Endothelial cell of umbilical vein (primary cell): ENCODE results near the gene SERPINI1.

Source experiments
- MYC ChIP-seq: IDR thresholded peaks from one replicate; pipeline ENCODE4 v1.6.1; 2011; ENCODE audit warnings: mild to moderate bottlenecking, low read depth, low read length
- POLR2A ChIP-seq: IDR thresholded peaks from 2 replicates; pipeline ENCODE4 v1.6.1; 2012; ENCODE audit warnings: low read depth, mild to moderate bottlenecking, control low read depth, low read length
- TF ChIP-seq, protein P1 (sequence below): IDR thresholded peaks from 2 replicates; pipeline ENCODE4 v1.6.1; 2011; ENCODE audit not compliant: insufficient read depth, insufficient read length
- TF ChIP-seq, protein P2 (sequence below), 2 donors: IDR thresholded peaks; 1 replicate in 1 of 2; 2 replicates in 1 of 2; pipeline ENCODE4 v1.5.1; 2011; ENCODE audit warnings: low read length in 2 of 2, mild to moderate bottlenecking in 2 of 2, moderate library complexity in 2 of 2, control low read depth in 1 of 2, inconsistent platforms in 1 of 2, low read depth in 1 of 2; ENCODE audit not compliant: insufficient read depth in 1 of 2; ENCODE audit errors: extremely low read depth in 1 of 2

DNA sequence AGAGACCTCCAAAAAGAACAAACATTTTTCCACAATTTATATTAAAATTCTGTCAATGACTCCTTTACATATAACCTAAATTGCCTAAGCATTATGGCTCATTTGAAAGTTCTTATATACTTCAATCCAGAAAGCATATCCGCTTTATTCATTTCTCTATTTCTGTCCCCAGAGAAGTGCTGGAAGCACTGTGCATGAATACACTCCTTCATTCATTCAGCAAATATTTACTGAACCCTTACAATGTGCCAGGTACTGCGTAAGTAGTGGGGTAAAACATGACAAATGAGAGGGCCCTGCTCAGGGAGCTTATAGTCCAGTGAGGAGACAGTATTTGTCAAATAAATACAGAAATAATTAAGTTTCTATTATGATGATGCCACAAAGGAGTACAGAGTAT, 4.1 kb upstream of the SERPINI1 start:
- TF ChIP-seq, protein P1, sequence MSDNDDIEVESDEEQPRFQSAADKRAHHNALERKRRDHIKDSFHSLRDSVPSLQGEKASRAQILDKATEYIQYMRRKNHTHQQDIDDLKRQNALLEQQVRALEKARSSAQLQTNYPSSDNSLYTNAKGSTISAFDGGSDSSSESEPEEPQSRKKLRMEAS: no peak
- no peak for TF ChIP-seq POLR2A
- TF ChIP-seq, protein P2, sequence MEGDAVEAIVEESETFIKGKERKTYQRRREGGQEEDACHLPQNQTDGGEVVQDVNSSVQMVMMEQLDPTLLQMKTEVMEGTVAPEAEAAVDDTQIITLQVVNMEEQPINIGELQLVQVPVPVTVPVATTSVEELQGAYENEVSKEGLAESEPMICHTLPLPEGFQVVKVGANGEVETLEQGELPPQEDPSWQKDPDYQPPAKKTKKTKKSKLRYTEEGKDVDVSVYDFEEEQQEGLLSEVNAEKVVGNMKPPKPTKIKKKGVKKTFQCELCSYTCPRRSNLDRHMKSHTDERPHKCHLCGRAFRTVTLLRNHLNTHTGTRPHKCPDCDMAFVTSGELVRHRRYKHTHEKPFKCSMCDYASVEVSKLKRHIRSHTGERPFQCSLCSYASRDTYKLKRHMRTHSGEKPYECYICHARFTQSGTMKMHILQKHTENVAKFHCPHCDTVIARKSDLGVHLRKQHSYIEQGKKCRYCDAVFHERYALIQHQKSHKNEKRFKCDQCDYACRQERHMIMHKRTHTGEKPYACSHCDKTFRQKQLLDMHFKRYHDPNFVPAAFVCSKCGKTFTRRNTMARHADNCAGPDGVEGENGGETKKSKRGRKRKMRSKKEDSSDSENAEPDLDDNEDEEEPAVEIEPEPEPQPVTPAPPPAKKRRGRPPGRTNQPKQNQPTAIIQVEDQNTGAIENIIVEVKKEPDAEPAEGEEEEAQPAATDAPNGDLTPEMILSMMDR (IDR thresholded peaks at IDR 0.05; ENCODE audit: extremely low read depth in 1 of 2, insufficient read depth in 1 of 2, low read depth in 1 of 2, low read length in 2 of 2): no peak
- no peak for TF ChIP-seq MYC
